ENCODE measurements around the gene SMIM43.

SMIM43 gene

DNA sequence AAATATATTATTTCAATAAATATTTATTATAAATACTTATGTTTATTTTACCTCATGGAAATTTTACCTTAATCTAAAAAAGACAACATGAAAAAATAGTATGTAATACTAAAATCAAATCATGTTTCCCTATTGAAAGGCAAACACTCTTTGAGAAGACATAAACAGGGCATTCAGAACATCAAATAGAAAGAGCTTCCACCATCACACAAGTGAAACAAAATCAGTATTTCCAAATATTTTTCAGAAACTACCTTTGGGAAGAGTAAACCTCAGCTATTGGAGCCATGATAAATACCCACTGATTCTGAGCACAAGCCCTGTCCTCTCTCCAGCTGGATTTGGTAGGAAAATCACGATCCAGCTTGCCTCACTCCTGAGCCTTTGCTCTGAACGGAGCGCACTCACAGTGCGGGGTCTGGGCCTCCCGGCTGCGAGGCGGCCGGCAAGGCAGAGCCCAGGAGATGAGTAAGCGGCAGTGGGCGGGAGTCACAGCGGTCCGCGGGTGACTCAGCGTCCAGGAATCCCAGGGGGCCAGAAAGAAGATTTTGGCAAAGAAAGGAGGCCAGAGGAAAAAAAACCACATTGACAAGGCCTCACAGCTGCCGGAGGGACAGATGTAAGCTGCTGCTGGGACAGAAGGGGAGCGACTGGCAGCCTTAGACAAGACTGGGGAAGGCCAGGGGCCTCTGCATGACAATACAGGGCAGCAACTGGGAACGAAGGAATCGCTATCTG lies 53.5 kb downstream of the SMIM43 start:
- TF ChIP-seq, protein P1, sequence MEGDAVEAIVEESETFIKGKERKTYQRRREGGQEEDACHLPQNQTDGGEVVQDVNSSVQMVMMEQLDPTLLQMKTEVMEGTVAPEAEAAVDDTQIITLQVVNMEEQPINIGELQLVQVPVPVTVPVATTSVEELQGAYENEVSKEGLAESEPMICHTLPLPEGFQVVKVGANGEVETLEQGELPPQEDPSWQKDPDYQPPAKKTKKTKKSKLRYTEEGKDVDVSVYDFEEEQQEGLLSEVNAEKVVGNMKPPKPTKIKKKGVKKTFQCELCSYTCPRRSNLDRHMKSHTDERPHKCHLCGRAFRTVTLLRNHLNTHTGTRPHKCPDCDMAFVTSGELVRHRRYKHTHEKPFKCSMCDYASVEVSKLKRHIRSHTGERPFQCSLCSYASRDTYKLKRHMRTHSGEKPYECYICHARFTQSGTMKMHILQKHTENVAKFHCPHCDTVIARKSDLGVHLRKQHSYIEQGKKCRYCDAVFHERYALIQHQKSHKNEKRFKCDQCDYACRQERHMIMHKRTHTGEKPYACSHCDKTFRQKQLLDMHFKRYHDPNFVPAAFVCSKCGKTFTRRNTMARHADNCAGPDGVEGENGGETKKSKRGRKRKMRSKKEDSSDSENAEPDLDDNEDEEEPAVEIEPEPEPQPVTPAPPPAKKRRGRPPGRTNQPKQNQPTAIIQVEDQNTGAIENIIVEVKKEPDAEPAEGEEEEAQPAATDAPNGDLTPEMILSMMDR (IDR thresholded peaks at IDR 0.05; ENCODE audit: borderline replicate concordance, control extremely low read depth, extremely low read depth, insufficient read depth, missing control alignments), result no peak
- in situ Hi-C loops (cut with MboI; ENCODE audit: low sequenced_read_pairs, unreplicated experiment), result no loop called here
- DNase-seq (ENCODE audit: low spot score), result peak; percentile 64

DNA sequence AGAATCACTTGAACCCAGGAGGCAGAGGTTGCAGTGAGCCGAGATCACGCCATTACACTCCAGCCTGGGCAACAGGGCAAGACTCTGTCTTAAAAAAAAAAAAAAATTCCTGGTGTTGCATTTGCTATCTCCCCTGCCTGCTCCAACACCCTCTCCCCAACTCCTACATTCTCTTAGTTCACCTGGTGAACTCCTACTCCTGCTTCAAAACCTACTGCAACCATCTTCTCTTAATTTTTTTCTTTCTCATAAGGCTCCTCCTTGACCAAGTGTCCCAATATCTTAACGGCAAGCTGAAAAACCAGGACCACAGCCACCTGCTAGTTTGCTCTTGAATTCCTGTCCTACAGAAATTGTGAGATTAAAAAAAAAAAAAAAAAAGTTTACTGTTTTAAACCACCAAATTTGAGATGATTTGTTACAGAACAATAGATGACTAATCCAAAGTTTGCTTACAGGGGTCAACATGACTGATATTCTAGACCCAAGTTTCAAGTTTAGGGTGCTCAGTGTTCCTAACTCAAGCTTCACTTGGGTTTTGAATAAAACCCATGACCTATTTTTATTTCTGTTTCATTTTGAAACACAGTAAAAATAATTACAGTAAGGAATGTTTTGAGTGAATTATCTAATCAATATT lies 55.1 kb downstream of the SMIM43 start:
- in situ Hi-C loops (cut with MboI; ENCODE audit: low sequenced_read_pairs, unreplicated experiment), result no loop called here
- TF ChIP-seq, protein P1 (IDR thresholded peaks at IDR 0.05; ENCODE audit: borderline replicate concordance, control extremely low read depth, extremely low read depth, insufficient read depth, missing control alignments), result no peak
- no peak for DNase-seq (ENCODE audit: low spot score)
